Measurements from ENCODE around the gene TMEM88.
A peak's percentile ranks its signal among the peaks of the same experiment; 100 is the strongest.
"Not testable (repeated sequence)": the region's sequence is repeated elsewhere in the genome, so short reads cannot be mapped to it uniquely, and the experiment has no call there.

The TMEM88 gene

GRCh38 chr17:7854851-7855659 is at the start of gene TMEM88:
TSS of gene TMEM88 (plus strand) at chr17:7855066. CDS start at chr17:7855075, 9 bp downstream.
- Mint-ChIP-seq H3K4me3 (peak within 1 kb of the TSS; percentile 77), H3K4me1 (peaks cover 17% of the 10 kb centered on the region), H3K27ac (peak within 1 kb of the TSS; percentile 53), H3K27me3 (ENCODE audit: low read depth, poor library complexity) (peaks cover 16% of the 10 kb centered on the region), H3K36me3 (ENCODE audit: low read depth) (peaks cover 38% of the 10 kb centered on the region), H3K9me3 (no peaks in the 10 kb centered on the region)
- DNase-seq = peak; percentile 80
- TF ChIP-seq CTCF (IDR thresholded peaks at IDR 0.05) = no peak

GRCh38 chr17:7806587-7806986 is 48.3 kb upstream of the TMEM88 start:
- Mint-ChIP-seq H3K36me3 (ENCODE audit: low read depth) (no peaks in the 10 kb centered on the region), H3K9me3 (no peaks in the 10 kb centered on the region), H3K4me1 (peaks cover 29% of the 10 kb centered on the region), H3K4me3 (no peak overlapping the region), H3K27ac (peak overlapping the region; percentile 8), H3K27me3 (ENCODE audit: low read depth, poor library complexity) (peaks cover 43% of the 10 kb centered on the region)
- DNase-seq = no peak
- no peak for TF ChIP-seq CTCF (IDR thresholded peaks at IDR 0.05)

- Mint-ChIP-seq H3K9me3 (no peaks in the 10 kb centered on the region), H3K27ac (peak overlapping the region; percentile 49), H3K27me3 (ENCODE audit: low read depth, poor library complexity) (peaks cover 45% of the 10 kb centered on the region), H3K36me3 (ENCODE audit: low read depth) (no peaks in the 10 kb centered on the region), H3K4me3 (no peak overlapping the region), H3K4me1 (peaks cover 23% of the 10 kb centered on the region)
- no peak for TF ChIP-seq CTCF (IDR thresholded peaks at IDR 0.05)
- no peak for DNase-seq
Measured at GRCh38 chr17:7807206-7807605, 47.7 kb upstream of the TMEM88 start.

- no peak for TF ChIP-seq CTCF (IDR thresholded peaks at IDR 0.05)
- Mint-ChIP-seq H3K4me1 (peaks cover 9% of the 10 kb centered on the region), H3K9me3 (no peaks in the 10 kb centered on the region), H3K27me3 (ENCODE audit: low read depth, poor library complexity) (peaks cover 42% of the 10 kb centered on the region), H3K27ac (no peak overlapping the region), H3K4me3 (no peak overlapping the region), H3K36me3 (ENCODE audit: low read depth) (no peaks in the 10 kb centered on the region)
- DNase-seq = no peak
Measured at GRCh38 chr17:7809086-7809790, 45.6 kb upstream of the TMEM88 start.

GRCh38 chr17:7809791-7810343 is 45.0 kb upstream of the TMEM88 start:
- not testable (repeated sequence) for H3K27ac Mint-ChIP-seq; H3K36me3 Mint-ChIP-seq (ENCODE audit: low read depth); H3K4me3 Mint-ChIP-seq; DNase-seq; H3K9me3 Mint-ChIP-seq; H3K4me1 Mint-ChIP-seq
- H3K27me3 Mint-ChIP-seq (ENCODE audit: low read depth, poor library complexity) = peaks cover 42% of the 10 kb centered on the region

- Mint-ChIP-seq H3K36me3 (ENCODE audit: low read depth) (no peaks in the 10 kb centered on the region), H3K9me3 (no peaks in the 10 kb centered on the region), H3K4me3 (no peak overlapping the region), H3K4me1 (peaks cover 9% of the 10 kb centered on the region), H3K27ac (no peak overlapping the region), H3K27me3 (ENCODE audit: low read depth, poor library complexity) (peaks cover 46% of the 10 kb centered on the region)
- no peak for DNase-seq
- no peak for TF ChIP-seq CTCF (IDR thresholded peaks at IDR 0.05)
Measured at GRCh38 chr17:7811251-7811650, 43.6 kb upstream of the TMEM88 start.

Measured in nephron progenitor cell (in vitro differentiated cells).